Natural killer cell (primary cell): ENCODE results near the gene DPRX. TPM values are rescaled to one million over a fixed set of nuclear protein-coding genes. Genes with fewer than 3 reads are reported as not detected.

Experiments
- ATAC-seq, 3 donors: fragments of 150-1000 bp in 2 of 3; fragments of 200-7000 bp in 1 of 3; cut with Tn5 transposase; 1 replicate in 1 of 3; 2 replicates in 2 of 3; pipeline ENCODE4 v1.10.0; 2021; ENCODE audit warnings: mild to moderate bottlenecking in 2 of 3, moderate library complexity in 2 of 3
- DNase-seq, 2 donors: peaks; one replicate each; pipeline versions ENCODE4 v3.0.0 to v3.0.0-alpha.2; 2013 to 2021; ENCODE audit warnings: mixed read lengths in 1 of 2
- H3K27ac ChIP-seq: one replicate; pipeline ENCODE4 v1.5.1; 2013; ENCODE audit warnings: mild to moderate bottlenecking, low read length
- H3K27me3 ChIP-seq: one replicate; pipeline ENCODE4 v1.6.1; 2013; ENCODE audit warnings: low read length; ENCODE audit not compliant: control insufficient read depth, insufficient read depth
- H3K36me3 ChIP-seq: one replicate; pipeline ENCODE4 v1.6.1; 2013; ENCODE audit warnings: low read length; ENCODE audit not compliant: control insufficient read depth, insufficient read depth
- H3K4me1 ChIP-seq: one replicate; pipeline ENCODE4 v1.6.1; 2013; ENCODE audit warnings: low read length; ENCODE audit not compliant: control insufficient read depth, insufficient read depth
- H3K4me3 ChIP-seq: one replicate; pipeline ENCODE4 v1.5.1; 2013; ENCODE audit warnings: low read length
- H3K9me3 ChIP-seq: one replicate; pipeline ENCODE4 v1.6.1; 2013; ENCODE audit warnings: low read length; ENCODE audit not compliant: control insufficient read depth, insufficient read depth
- H3K27ac Mint-ChIP-seq, 2 donors: one replicate each; pipeline ENCODE4 v1.8.0; 2022; ENCODE audit warnings: mild to moderate bottlenecking in 2 of 2, mixed read lengths in 2 of 2, moderate library complexity in 1 of 2
- H3K27me3 Mint-ChIP-seq, 2 donors: one replicate each; pipeline ENCODE4 v1.8.0; 2022; ENCODE audit warnings: low read depth in 2 of 2, mixed read lengths in 2 of 2
- H3K36me3 Mint-ChIP-seq: one replicate; pipeline ENCODE4 v1.8.0; 2022; ENCODE audit warnings: mixed read lengths
- H3K4me1 Mint-ChIP-seq, 2 donors: one replicate each; pipeline ENCODE4 v1.8.0; 2022; ENCODE audit warnings: mixed read lengths in 2 of 2
- H3K4me3 Mint-ChIP-seq: one replicate; pipeline ENCODE4 v1.8.0; 2022; ENCODE audit warnings: mild to moderate bottlenecking, moderate library complexity, mixed read lengths
- H3K9me3 Mint-ChIP-seq, 2 donors: one replicate each; pipeline ENCODE4 v1.8.0; 2022; ENCODE audit warnings: mixed read lengths in 2 of 2
- WGBS: methylation state at CpG from one replicate; pipeline ENCODE4 v1.1.7; 2013; ENCODE audit warnings: missing lambda C conversion rate; ENCODE audit not compliant: insufficient coverage; 5-methylcytosine and 5-hydroxymethylcytosine counted together
- intact Hi-C: fragments of 100-400 bp; cut with micrococcal nuclease; formaldehyde crosslinking; loops from one replicate; pipeline ENCODE4 v1.14.2; 2022
- total RNA-seq, 4 donors: library from RNA; stranded (reverse); fragments of 120-200 nt in 1 of 4; gene quantifications; one replicate each; pipeline versions ENCODE4 v1.2.3 to v1.2.4, GENCODE V29; 2013 to 2022
- TF ChIP-seq, protein P1 (sequence below): fragments of 200-600 bp; IDR thresholded peaks from one replicate; pipeline ENCODE4 v1.8.0; 2022; ENCODE audit warnings: antibody characterized with exemption

DPRX gene
- total RNA-seq, 3 donors from 2014 or later (not counting 1 experiment from before 2014, with no cell fraction given), result not detected

DNA sequence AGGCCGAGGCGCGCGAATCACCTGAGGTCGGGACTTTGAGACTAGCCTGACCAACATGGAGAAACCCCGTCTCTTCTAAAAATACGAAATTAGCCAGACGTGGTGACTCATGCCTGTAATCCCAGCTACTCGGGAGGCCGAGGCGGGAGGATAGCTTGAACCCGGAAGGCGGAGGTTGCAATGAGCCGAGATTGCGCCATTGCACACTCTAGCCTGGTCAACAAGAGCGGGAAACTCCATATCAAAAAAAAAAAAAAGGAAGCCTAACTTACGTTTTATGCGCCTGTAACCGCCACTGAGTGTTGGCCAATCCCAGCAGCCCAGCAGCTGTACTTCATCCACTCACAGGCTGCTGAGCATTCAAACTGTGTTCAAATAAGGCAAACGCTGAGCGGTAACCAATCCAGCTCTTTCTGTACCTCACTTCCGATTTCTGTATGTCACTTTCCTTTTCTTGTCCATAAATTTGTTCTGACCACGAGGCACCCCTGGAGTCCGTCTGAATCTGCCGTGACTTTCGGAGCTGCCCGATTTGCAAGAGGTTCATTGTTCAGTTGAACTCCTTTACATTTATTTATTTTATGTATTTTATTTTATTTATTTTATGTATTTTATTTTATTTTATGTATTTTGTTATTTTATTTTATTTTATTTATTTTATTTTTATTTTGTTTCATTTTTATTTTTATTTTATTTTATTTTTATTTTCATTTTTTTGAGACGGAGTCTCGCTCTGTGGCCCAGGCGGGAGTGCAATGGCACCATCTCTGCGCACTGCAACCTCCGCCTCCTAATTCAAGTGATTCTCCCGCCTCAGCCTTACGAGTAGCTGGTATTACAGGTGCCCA, 18.2 kb downstream of the DPRX start:
- H3K36me3 Mint-ChIP-seq, result peaks cover 3% of the 10 kb centered on the region
- H3K4me3 Mint-ChIP-seq, result no peak overlapping the region
- ATAC-seq (no peak), DNase-seq (no peak)
- intact Hi-C loops, result no loop called here
- TF ChIP-seq, protein P1, sequence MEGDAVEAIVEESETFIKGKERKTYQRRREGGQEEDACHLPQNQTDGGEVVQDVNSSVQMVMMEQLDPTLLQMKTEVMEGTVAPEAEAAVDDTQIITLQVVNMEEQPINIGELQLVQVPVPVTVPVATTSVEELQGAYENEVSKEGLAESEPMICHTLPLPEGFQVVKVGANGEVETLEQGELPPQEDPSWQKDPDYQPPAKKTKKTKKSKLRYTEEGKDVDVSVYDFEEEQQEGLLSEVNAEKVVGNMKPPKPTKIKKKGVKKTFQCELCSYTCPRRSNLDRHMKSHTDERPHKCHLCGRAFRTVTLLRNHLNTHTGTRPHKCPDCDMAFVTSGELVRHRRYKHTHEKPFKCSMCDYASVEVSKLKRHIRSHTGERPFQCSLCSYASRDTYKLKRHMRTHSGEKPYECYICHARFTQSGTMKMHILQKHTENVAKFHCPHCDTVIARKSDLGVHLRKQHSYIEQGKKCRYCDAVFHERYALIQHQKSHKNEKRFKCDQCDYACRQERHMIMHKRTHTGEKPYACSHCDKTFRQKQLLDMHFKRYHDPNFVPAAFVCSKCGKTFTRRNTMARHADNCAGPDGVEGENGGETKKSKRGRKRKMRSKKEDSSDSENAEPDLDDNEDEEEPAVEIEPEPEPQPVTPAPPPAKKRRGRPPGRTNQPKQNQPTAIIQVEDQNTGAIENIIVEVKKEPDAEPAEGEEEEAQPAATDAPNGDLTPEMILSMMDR, result no peak
- no peaks in the 10 kb centered on the region for H3K4me1 Mint-ChIP-seq
- WGBS, result 94% methylated on average over 29 of the region's 34 CpGs
- H3K9me3 ChIP-seq, result peaks cover 39% of the 10 kb centered on the region
- no peaks in the 10 kb centered on the region for H3K27me3 Mint-ChIP-seq
- H3K9me3 Mint-ChIP-seq, result peaks cover under 1 to 1% of the 10 kb centered on the region in 2 donors
- H3K27ac Mint-ChIP-seq, result no peak overlapping the region
- no peaks in the 10 kb centered on the region for H3K36me3 ChIP-seq
- H3K27ac ChIP-seq, result no peak overlapping the region
- H3K27me3 ChIP-seq, result no peaks in the 10 kb centered on the region
- H3K4me1 ChIP-seq, result no peaks in the 10 kb centered on the region
- H3K4me3 ChIP-seq, result no peak overlapping the region

DNA sequence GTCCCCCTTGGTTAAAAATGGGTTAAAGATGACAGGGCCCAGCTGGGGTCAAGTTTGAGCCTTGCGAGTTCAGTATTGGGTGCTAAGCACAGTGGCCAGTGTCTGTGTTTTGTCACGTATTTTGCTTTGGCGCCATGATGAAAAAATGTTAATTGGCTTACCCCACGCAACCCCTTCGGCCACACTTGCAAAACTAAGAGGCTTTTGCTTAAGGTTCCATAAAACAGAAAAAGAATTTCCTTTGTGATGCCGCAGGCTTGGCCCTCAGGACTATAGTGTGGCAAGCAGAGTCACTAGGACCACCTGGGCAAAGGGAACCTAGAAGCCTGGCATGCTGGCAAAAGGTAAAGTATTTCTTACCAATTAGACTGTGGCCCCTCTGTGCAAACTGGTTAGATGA, 20.7 kb downstream of the DPRX start:
- H3K36me3 ChIP-seq, result no peaks in the 10 kb centered on the region
- TF ChIP-seq, protein P1, result no peak
- H3K4me3 Mint-ChIP-seq, result no peak overlapping the region
- 94% methylated on average over 6 of the region's 6 CpGs for WGBS
- DNase-seq, result no peak
- H3K9me3 Mint-ChIP-seq, result peaks cover 3% of the 10 kb centered on the region in 2 donors
- H3K27ac ChIP-seq, result no peak overlapping the region
- H3K4me1 Mint-ChIP-seq, result no peaks in the 10 kb centered on the region
- H3K4me3 ChIP-seq, result no peak overlapping the region
- no peaks in the 10 kb centered on the region for H3K27me3 Mint-ChIP-seq
- no peak overlapping the region for H3K27ac Mint-ChIP-seq
- H3K9me3 ChIP-seq, result peaks cover 34% of the 10 kb centered on the region
- H3K36me3 Mint-ChIP-seq, result peaks cover 7% of the 10 kb centered on the region
- no peaks in the 10 kb centered on the region for H3K27me3 ChIP-seq
- no peak for ATAC-seq
- intact Hi-C loops, result no loop called here
- no peaks in the 10 kb centered on the region for H3K4me1 ChIP-seq

DNA sequence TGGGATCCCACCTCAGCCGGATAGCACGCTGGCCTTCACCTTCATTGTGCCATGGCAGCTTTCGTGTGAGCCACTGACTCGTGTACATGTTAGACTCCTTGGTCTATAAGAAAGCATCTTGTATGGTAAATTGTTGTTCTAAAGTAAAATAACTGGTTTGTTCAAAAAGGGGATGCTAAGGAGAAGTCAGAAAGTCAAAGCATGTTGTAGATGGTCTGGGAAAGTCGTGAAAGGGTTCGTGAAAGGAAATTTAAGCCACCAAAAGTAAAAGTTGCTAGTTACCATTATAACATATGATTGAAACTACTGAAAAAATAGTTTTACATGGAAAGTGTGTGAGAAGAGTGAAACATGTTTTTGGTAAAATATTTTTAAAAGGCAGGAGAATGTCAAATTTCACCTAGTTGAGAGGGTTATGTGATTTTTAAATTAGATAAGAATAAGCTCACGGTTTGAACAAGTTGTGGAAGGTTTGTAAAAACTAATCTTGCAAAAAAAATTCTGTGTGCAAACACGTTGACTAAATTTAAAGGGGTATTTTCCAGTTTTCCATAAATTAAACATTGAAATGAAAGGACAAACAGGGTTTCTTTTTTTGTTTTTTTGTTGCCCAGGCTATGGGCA, 23.4 kb downstream of the DPRX start:
- 93% methylated on average over 8 of the region's 8 CpGs for WGBS
- DNase-seq, result no peak
- H3K36me3 Mint-ChIP-seq, result peaks cover 7% of the 10 kb centered on the region
- TF ChIP-seq, protein P1, result no peak
- H3K4me3 ChIP-seq, result no peak overlapping the region
- ATAC-seq, result no peak
- H3K27me3 ChIP-seq, result no peaks in the 10 kb centered on the region
- H3K9me3 ChIP-seq, result peaks cover 14% of the 10 kb centered on the region
- no peaks in the 10 kb centered on the region for H3K36me3 ChIP-seq
- no peaks in the 10 kb centered on the region for H3K27me3 Mint-ChIP-seq
- intact Hi-C loops, result no loop called here
- no peaks in the 10 kb centered on the region for H3K4me1 Mint-ChIP-seq
- H3K4me1 ChIP-seq, result no peaks in the 10 kb centered on the region
- no peak overlapping the region for H3K27ac Mint-ChIP-seq
- no peak overlapping the region for H3K4me3 Mint-ChIP-seq
- H3K9me3 Mint-ChIP-seq, result peaks cover 3% of the 10 kb centered on the region in 2 donors
- no peak overlapping the region for H3K27ac ChIP-seq
